Activated T-cell treated with anti-CD3 and anti-CD28 coated beads, Interleukin-2, amount 50 U/mL, for 1 hour (primary cell): Measurements from ENCODE around the gene NEU1.
"Not testable (repeated sequence)": the region's sequence is repeated elsewhere in the genome, so short reads cannot be mapped to it uniquely, and the experiment has no call there.

ENCODE experiments used
- DNase-seq: peaks from one replicate; pipeline ENCODE4 v3.0.0-alpha.2; 2020

Gene NEU1

GRCh38 chr6:31815025-31815838, 47.4 kb downstream of the NEU1 start, which contains the start of the genes HSPA1A and HSPA1L:
TSS of gene HSPA1A (plus strand) at chr6:31815543. CDS start at chr6:31815757, 214 bp downstream.
TSS of gene HSPA1L (minus strand) at chr6:31815283. CDS start at chr6:31811972, 3,311 bp downstream.
- peak; percentile 61 for DNase-seq

GRCh38 chr6:31814677-31815024, 48.0 kb downstream of the NEU1 start:
- DNase-seq = peak; percentile 61

GRCh38 chr6:31813465-31813849, 49.2 kb downstream of the NEU1 start:
- DNase-seq = no peak

- no peak for DNase-seq
Measured at GRCh38 chr6:31811645-31812044, 51.0 kb downstream of the NEU1 start.

- DNase-seq = not testable (repeated sequence)
Measured at GRCh38 chr6:31808599-31808998, 54.0 kb downstream of the NEU1 start.
